Fibroblast of peridontal ligament (primary cell): ENCODE data around the gene MYO5B.
A peak's percentile ranks its signal among the peaks of the same experiment; 100 is the strongest.

ENCODE experiments used
- DNase-seq: peaks from one replicate; pipeline ENCODE4 v3.0.0-alpha.2; 2010; ENCODE audit errors: extremely low read depth

MYO5B gene

GRCh38 chr18:50151926-50152325 is 43.0 kb downstream of the MYO5B start:
- peak; percentile 14 for DNase-seq

- no peak for DNase-seq
These were observed 50.4 kb downstream of the MYO5B start for GRCh38 chr18:50144540-50144939.

- DNase-seq = no peak
These were observed 51.1 kb downstream of the MYO5B start for GRCh38 chr18:50143886-50144285.

GRCh38 chr18:50143294-50143693 is 51.7 kb downstream of the MYO5B start:
- no peak for DNase-seq

DNA sequence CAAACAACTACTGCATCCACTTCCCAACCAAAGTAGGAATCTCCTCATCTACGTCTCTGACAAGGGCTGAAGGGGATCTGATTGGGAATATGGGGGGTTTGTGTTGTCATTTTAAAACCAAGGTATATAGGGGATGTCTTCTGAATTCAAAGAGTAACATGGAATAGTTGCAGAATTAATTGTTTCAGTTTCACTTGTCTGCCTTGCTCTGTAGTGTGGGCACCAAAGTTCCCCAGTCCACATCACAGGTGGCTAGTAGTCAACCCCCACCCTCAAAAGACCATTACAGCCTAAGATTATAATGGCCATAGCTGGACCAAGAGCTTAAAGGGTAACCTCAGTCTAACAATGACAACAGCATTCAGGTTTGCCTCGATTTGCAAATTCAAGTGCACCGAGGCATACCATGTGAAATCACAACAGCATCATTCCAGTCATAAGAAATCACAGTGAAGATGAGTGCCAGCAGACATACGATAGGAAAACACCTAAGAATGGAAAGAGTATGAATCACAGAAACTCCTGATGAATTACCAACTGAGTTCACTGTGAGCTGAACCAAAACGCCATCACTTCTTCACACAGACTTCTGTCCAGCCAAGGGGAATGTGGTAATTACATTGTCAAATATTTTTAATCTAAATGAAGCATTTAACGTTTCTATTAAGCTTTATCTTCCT is 52.4 kb downstream of the MYO5B start:
- no peak for DNase-seq

GRCh38 chr18:50138181-50139064 is 56.5 kb downstream of the MYO5B start:
- DNase-seq = no peak

DNA sequence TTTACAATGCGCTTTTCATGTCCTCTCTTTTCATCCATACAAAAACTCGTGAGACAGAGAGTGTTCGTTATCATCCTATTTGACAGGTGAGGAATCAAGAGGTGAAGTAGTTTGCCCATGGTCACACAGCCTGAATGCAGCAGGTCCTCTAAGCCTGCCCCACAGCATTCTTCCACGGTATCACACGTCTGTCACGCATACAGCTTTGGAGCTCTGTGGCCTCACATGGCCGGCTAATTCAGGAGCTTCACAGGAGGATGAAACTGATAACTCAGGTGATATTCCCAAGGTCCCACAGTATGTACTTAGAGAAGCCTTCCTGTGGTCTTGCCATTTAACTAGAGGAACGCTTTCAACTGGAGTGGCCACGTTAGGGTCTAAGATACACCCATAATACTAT is 59.0 kb downstream of the MYO5B start:
- DNase-seq = no peak

DNA sequence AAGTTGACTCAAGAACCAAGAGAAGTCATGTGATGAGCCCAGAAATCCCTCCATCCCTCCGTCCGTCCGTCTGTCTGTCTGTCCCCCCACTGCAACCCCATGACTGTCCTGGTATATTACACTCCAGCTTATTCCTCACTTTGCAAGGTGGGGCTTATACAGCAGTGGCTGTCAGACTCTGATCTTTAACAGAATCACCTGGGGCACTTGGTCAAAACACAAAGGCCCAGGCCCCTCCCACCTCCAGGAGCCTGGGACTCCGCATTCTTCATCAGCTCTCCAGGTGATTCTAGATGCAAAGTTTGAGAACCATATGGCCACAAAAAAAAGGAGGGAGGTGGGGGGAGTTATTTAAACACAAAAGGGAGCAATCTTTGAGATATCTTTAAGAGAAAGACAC is 61.4 kb downstream of the MYO5B start:
- DNase-seq = no peak

GRCh38 chr18:50131591-50131990 is 63.4 kb downstream of the MYO5B start:
- no peak for DNase-seq

- no peak for DNase-seq
These were observed 66.3 kb downstream of the MYO5B start for GRCh38 chr18:50128506-50129271.

DNA sequence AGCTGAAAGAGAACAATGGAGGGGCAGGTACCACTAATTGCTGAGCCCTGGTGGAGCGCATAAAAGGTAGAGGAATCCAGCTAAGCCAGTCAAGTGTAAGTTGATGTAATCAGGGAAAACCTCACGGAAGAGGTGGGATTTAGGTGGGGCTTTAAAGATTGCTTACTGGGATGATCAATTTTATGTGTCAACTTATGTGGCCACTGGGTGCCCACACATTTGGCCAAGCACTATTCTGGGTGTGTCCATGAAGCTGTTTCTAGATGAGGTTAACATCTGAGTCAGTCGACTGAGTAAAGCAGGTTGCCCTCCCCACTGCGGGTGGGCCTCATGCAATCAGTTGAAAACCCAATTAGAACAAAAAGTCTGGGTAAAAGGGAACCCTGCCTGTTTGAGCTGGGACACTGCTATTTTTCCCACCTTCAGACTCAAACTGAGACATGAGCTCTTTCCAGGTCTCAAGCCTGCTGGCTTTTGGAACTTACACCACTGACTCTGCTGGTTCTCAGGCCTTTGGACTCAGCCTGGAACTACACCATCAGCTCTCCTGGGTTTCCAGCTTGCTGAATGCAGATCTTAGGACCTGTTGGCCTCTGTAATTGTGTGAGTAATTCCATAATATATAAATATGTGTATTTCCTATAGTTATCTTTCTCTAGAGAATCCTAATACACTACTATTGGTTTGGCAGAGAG is 67.3 kb downstream of the MYO5B start:
- DNase-seq = no peak

DNA sequence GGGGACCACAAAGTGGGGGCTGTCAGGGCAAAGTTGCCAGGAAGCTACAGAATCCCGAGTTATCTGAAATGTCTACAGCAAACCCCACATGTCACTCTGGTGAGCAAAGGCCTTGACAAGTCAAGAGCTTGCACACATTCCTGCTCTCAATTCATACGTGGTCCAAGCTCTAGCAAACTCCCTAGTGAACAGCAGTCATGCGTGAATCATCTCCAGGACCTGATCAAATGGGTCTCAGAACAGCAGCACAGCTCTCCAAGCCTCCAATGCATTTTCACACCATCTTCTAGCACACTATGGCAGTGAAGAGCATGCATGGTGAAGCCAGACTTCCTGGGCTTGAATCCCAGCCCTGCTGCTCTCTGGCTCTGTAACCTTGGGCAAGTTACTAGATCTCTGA is 68.5 kb downstream of the MYO5B start:
- no peak for DNase-seq

- DNase-seq = no peak
These were observed 69.5 kb downstream of the MYO5B start for GRCh38 chr18:50125456-50125855.

DNA sequence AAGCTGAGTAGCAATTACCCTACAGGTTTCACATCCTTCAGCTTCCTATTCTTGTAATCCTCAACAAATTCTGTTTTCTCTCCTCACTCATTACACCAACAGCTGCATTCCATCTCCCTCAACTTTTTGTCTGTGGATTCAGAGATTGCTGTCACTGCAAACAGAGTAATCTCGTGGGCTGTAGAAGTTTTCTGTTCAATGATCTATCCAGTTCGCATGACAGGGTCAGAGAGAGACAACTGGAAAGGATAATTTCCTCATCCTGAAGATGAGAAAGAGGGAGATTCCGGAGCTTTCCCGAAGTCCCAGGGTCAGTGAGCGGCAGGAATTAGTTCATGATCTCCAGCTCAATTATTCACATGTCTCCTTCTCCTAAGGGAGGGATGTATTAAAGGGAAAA is 75.7 kb downstream of the MYO5B start:
- DNase-seq = no peak

DNA sequence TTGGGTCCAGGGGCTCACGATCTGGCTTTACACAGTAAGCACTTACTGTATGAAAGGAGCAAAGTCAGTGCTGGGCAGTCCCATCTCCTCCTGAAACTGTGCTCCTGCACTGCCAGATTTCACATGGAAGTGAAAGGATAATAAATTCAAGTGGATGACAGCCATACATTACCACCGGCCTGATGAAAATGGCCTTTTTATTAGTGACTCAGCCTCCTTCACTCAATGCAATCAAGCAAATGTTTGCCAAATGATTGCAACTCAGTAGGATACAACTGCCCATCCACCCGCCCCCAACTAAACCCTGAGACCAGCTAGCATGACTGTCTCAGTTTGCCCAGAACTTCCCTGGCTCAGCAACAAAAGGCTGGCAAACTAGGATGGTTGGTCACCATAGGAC is 77.1 kb downstream of the MYO5B start:
- DNase-seq = no peak

DNA sequence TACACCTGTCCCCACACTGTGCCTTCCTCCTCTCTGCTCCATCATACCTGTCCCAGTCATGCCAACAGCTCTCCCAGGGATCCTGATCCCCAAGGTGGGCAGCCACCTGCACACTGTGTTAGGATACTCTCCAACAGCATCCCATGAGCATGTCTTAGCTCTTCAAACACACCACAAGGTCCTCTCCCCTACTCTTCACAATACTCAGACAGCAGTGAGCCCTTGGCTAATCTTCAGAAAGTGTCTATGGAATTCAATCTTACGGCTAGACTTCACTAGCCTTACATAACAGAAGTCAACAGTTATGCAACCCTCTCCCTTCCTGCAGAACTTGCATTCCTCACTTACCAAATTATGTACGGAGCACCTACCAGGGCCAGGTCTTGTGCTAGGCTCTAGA is 79.9 kb downstream of the MYO5B start:
- DNase-seq = no peak

DNA sequence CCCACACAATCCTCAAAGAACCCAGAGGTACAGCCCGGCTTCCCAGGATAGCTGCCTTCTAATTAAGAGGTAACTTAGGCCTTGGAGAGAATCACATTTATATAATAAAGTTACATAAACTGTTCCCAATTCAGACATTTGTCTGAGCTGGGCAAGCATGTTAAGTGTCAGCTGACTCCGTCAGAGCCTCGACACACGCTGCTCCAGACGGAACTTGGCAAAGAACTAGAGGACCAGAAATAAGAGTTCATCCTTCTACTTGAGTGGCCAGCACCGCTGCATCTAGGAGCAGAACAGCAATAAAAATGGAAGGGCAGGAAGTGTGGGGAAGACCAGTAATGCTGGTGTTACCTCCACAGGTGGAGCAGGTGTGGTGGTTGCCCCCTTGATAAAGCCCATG is 80.5 kb downstream of the MYO5B start:
- no peak for DNase-seq

- no peak for DNase-seq
These were observed 81.2 kb downstream of the MYO5B start for GRCh38 chr18:50113726-50114125.

DNA sequence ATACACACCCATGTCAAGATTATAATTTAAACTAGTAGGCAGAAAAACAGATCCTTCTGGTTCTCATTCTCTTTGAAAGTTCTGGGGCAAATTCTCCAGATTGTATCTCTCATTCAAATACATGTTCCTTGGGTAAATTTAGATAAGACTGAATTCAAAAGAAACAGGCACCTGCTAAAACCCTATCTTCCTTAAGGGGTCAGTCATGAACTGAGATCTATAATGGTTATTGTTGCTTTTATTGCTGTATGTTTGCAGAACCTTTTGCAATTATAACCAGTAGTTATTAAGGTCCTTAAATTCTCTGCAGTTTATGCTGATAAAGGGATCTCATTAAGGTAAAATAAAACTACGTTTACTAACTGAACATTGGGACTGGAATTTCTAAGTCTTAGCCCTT is 83.5 kb downstream of the MYO5B start:
- DNase-seq = peak; percentile 1

DNA sequence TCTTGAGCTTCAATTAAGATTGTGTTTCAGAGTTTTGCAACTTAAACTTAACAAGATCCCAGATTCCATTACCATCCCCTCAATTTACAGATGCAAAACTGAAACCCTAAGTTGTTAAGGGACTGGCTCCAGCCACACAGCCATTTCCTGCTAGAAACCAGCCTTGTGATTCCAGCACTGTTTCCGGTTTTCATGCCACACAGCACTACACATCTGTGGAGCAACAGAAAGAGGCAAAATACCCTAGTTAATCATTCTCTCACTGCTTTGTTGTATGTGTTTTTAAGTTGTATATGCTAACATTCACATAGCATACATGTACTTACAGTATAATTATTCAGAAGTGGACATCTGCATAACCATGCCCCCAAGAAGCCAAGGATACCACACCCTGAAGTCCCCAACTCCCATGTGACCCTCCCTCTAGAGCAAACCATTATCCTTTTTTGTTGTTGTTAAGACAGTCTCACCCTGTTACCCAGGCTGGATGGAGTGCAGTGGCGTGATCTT is 87.4 kb downstream of the MYO5B start:
- no peak for DNase-seq

GRCh38 chr18:50105027-50105426 is 89.9 kb downstream of the MYO5B start:
- DNase-seq = no peak

DNA sequence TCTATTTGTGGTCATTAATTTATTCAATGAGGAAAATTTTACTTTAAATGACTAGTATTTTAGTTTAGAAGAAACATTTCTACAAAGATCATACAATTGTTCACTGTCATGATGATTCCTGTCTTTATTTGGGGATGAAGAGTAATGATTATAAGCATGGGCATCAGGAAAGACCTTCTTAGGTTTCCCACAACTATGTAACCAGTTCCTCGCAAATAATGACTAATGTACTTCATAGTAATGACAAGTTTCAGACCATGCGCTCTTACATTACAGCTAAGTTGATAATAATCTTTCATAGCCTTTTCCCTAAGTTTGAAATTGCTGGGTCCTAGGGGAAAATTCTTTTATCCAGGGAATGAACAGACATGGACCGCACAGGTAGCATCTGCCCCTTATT is 90.5 kb downstream of the MYO5B start:
- no peak for DNase-seq
